HG03342 (cell line): Measurements from ENCODE around the gene KCNA2.

Experiments used
- ATAC-seq: cut with Tn5 transposase; IDR thresholded peaks from one replicate; pipeline ENCODE4 v1.9.1; 2021; ENCODE audit warnings: mild to moderate bottlenecking, moderate library complexity; ENCODE audit not compliant: unreplicated experiment

KCNA2 gene

GRCh38 chr1:110604586-110605148, 1.5 kb downstream of the KCNA2 start:
- ATAC-seq, result no peak

GRCh38 chr1:110603058-110603457, 3.1 kb downstream of the KCNA2 start:
- no peak for ATAC-seq

- ATAC-seq, result no peak
Observed at GRCh38 chr1:110602466-110602865, 3.7 kb downstream of the KCNA2 start.

GRCh38 chr1:110601332-110601731, 4.8 kb downstream of the KCNA2 start:
- ATAC-seq, result no peak

- no peak for ATAC-seq
Observed at GRCh38 chr1:110600716-110601115, 5.4 kb downstream of the KCNA2 start.

- no peak for ATAC-seq
Observed at GRCh38 chr1:110597966-110598365, 8.2 kb downstream of the KCNA2 start.

GRCh38 chr1:110596312-110596711, 9.8 kb downstream of the KCNA2 start:
- no peak for ATAC-seq

GRCh38 chr1:110595353-110595710, 10.8 kb downstream of the KCNA2 start:
- ATAC-seq, result no peak

GRCh38 chr1:110594456-110595352, 11.5 kb downstream of the KCNA2 start:
- ATAC-seq, result no peak

- ATAC-seq, result no peak
Observed at GRCh38 chr1:110593902-110594301, 12.3 kb downstream of the KCNA2 start.

- ATAC-seq, result no peak
Observed at GRCh38 chr1:110591956-110592355, 14.2 kb downstream of the KCNA2 start.

- no peak for ATAC-seq
Observed at GRCh38 chr1:110588991-110589390, 17.2 kb downstream of the KCNA2 start.

- no peak for ATAC-seq
Observed at GRCh38 chr1:110588486-110588885, 17.7 kb downstream of the KCNA2 start.

GRCh38 chr1:110587906-110588305, 18.3 kb downstream of the KCNA2 start:
- ATAC-seq, result no peak

- no peak for ATAC-seq
Observed at GRCh38 chr1:110585481-110585880, 20.7 kb downstream of the KCNA2 start.

- ATAC-seq, result no peak
Observed at GRCh38 chr1:110584045-110584444, 22.1 kb downstream of the KCNA2 start.

- no peak for ATAC-seq
Observed at GRCh38 chr1:110583505-110583904, 22.7 kb downstream of the KCNA2 start.

- ATAC-seq, result no peak
Observed at GRCh38 chr1:110582378-110582777, 23.8 kb downstream of the KCNA2 start.

- no peak for ATAC-seq
Observed at GRCh38 chr1:110581682-110582145, 24.4 kb downstream of the KCNA2 start.

GRCh38 chr1:110580244-110580643, 25.9 kb downstream of the KCNA2 start:
- no peak for ATAC-seq

GRCh38 chr1:110579460-110579859, 26.7 kb downstream of the KCNA2 start:
- no peak for ATAC-seq

GRCh38 chr1:110576441-110576840, 29.7 kb downstream of the KCNA2 start:
- ATAC-seq, result no peak
